HG03439 (cell line): ENCODE measurements around the gene PTPRH.
"Not testable (repeated sequence)": the region's sequence is repeated elsewhere in the genome, so short reads cannot be mapped to it uniquely, and the experiment has no call there.

Source experiments
- ATAC-seq: cut with Tn5 transposase; IDR thresholded peaks from one replicate; pipeline ENCODE4 v1.9.1; 2021; ENCODE audit warnings: mild to moderate bottlenecking, moderate library complexity; ENCODE audit not compliant: unreplicated experiment

The PTPRH gene

DNA sequence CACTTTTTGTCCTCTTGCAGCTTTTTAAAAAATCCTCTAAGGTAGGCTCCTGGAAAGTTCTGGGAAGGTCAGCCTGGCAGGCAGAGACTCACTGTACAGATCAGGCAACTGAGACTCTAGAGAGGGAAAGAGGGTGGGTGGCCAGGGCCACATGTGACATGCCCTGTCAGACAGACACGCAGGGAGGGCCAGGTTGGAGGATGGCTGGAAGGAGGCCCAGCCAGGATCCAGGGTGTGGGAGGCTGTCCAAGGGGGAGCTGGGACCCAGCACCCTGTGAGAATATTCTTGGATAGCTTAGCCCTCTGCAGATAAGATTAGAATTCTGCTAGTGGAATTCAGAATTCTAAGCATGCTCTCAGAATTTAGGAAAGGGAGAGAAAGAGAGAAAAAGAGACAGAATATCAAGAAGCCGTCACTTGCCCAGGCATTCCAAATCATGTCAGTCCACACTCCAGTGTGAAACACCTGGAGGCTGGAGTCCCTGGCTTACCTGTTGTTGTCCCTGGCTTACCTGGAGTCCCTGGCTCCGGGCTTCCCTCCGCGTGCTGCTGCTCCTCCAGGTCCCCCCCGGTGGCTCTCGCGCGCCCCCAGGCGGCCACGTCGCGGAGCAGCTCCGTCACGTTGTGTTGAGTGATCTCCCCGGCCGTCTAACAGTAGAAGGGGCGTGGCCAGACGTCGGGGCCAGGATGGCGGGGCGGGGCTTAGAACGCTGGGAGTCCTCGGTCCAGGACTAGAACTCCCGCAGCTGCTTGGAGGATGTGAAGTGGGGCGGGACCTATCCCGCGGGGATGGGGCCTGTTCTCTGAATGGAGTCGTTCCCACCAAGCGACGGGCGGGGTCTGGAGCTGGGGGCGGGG is 48.9 kb downstream of the PTPRH start:
- ATAC-seq = peak; percentile 60

DNA sequence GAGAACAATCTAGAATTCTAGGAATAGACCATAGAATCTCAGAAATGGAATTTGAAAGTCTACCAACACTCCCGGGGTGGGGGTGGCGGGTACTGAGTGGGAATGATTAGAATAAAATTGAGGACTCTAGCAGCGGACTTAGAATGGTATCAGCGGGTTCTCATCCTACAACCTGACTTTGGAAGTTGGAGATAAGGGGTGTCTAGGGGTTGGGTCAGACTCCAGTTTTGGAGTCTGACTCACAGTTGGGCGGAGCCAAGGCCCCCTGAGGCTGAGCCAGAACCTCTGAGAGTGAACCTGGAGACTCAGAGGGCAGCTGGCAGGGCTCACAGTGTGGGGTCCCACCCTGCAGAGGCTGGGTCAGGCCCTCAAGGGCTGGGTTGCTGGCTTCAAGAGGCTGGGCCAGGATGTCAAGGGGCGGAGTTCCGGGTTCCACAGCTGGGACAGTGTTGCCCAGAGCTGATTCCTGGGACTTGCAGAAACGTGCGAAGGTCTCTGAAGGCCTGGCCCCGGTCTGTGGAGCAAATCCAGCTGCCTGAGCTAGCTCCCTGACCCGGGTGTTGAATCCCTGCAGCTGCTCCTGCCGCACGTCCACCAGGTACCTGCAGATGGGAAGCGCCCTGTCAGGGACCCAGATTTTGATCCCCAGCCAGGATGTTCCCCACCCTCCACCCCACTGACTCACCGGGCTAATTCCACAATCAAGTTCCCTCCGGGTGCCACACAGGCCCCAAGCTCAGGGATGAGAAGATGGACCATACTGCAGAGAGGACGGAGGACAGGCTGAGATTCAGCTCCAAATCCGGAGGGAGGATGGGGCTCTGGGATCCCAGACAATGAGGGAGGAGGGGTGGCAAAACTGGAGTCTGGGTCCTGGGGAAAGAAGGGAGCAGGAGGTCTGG is 50.2 kb downstream of the PTPRH start:
- no peak for ATAC-seq

DNA sequence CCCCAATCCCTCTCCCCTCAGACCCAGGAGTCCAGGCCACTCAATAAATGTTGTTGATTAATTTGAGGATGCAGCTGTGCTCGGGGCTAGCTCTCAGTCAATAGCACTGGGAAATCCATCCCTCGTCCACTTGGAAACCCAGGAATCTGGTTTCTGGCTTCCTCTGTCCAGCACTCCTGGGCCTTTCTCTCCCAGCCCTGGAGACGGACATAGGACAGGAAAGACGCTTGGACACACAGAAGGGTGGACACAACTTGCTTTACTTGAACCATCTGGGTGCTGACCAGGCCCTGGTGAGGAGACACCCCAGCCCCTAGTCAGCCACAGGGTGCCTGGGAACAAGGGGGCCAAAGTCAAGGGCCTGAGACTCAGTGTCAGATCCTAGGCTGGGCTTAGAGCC is 50.9 kb downstream of the PTPRH start:
- ATAC-seq = no peak

DNA sequence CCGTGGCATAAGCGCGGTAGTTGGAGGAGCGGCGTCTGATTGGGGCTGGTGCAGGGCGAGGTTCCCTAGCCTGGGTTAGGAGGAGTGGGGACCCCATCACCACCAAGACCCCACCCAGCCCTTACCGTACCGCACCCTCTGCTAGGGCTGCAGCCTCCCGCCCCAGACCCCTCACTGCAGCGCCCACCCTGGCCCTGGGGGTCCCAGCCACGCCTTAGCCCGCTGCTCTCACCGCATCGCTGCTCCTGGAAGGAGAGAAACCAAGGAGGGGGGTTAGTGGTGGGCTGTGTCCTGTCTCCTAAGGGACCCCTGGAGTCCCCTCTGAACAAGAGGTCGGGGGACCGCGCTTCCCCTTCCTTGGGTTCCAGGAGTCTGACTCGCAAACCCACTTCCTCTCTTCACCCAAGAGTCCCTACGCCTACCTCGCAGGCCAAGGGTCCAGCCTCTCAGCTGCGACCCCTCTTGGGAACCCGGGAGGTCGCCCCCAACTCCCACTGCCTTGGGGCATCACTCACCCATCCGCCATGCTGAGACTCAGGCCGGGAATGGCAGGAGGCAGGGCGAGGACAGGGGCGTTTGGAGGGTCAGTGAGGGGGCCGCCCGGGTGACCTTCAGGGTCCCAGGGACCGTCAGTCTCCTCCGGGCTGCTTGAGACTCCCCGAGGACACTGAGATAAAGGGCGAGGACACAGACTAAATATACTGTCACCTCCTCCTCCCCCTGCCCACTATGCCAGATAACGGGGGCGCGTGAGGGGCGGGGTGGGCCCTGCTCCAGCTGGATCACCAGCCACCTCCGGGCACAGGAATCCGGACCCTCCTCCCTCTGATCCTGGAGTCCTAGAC is 52.0 kb downstream of the PTPRH start, which contains the start of gene TNNI3:
TNNI3 (minus strand) TSS at position 669 of the 845 bp plus-strand sequence; CDS start at position 526, 143 bp downstream.
- no peak for ATAC-seq

DNA sequence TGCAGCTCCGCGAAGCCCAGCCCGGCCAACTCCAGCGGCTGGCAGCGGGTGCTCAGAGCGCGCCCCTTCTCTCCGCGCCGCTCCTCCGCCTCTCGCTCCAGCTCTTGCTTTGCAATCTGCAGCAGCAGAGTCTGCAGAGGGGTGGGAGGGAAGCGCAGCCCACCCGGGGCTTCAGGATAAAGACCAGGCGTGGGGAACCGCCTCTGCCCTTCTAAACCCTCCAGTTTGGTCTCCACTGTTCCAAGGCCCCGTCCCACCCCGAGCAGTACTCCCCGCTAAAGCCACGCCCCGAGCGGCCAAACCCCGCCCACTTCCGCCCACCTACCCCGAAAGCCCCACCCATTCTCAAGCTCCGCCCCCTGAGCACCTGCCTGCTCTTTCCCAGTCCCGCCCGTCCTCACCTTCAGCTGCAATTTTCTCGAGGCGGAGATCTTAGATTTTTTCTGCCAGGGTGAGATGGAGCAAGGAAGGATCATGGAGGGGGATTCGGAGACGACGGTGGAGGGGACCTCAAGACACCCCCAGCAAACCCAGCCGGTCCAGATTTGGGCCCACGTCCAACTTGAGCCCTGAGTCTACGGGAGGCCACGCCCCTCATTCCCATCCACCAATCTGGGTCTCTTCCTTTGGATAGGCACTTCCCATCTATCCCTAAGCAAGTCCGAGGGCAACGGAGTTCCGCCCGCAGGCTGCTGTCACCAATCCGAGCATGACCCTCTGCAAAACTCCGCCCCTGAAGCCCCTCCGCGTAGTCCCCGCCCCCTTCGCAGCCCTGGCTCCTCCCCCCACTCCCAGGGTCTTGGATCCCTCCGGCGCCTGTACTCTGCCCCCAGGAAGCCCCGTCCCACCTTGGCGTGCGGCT is 52.9 kb downstream of the PTPRH start:
- ATAC-seq = no peak

DNA sequence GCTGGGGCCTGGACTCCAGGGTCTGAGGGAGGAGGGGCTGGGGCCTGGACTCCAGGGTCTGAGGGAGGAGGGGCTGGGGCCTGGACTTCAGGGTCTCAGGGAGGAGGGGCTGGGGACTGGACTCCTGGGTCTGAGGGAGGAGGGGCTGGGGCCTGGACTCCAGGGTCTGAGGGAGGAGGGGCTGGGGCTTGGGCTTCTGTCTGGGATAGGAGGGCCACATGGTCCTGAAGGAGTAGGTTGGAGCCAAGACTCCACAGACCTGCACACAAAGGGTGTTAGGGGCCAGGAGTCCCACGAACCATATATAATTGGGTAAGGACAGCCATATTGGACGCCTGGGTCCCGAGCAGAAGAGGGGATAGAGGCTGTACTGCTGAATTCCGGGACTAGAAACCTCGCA is 53.5 kb downstream of the PTPRH start:
- not testable (repeated sequence) for ATAC-seq

DNA sequence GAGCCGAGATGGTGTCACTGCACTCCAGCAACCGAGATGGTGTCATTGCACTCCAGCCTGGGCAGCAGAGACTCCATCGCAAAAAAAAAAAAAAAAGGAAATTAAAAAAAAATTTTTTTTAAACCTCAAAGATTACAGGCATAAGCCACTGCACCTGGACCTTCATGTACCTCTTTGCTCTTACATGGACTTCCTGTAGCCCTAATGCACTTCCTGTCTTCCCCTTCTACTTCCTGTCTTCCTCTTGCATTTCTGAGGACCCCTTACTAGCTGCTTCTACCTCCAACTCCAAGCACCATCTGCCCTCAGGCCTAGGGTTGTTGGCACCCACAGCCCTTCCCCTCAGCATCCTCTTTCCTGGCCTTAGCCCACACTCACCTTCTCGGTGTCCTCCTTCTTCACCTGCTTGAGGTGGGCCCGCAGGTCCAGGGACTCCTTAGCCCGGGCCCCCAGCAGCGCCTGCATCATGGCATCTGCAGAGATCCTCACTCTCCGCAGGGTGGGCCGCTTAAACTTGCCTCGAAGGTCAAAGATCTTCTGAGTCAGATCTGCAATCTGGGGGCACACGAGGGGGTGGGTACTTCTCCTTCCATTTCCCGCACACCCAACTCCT is 55.5 kb downstream of the PTPRH start:
- ATAC-seq = no peak

DNA sequence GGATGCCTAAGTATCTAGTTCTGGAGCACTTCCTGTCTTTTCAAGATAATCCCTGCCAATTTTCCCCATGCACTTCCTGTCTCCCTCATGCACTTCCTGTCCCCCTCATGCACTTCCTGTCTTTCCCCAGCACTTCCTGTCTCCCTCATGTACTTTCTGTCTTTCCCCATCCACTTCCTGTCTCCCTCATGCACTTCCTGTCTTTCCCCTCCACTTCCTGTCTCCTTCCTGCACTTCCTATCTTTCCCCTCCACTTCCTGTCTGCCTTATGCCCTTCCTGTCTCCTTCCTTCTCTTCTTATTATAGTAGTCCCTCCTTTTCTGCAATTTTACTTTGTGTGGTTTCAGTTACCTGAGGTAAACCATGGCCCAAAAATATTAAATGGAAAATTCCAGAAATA is 57.3 kb downstream of the PTPRH start:
- ATAC-seq = no peak

DNA sequence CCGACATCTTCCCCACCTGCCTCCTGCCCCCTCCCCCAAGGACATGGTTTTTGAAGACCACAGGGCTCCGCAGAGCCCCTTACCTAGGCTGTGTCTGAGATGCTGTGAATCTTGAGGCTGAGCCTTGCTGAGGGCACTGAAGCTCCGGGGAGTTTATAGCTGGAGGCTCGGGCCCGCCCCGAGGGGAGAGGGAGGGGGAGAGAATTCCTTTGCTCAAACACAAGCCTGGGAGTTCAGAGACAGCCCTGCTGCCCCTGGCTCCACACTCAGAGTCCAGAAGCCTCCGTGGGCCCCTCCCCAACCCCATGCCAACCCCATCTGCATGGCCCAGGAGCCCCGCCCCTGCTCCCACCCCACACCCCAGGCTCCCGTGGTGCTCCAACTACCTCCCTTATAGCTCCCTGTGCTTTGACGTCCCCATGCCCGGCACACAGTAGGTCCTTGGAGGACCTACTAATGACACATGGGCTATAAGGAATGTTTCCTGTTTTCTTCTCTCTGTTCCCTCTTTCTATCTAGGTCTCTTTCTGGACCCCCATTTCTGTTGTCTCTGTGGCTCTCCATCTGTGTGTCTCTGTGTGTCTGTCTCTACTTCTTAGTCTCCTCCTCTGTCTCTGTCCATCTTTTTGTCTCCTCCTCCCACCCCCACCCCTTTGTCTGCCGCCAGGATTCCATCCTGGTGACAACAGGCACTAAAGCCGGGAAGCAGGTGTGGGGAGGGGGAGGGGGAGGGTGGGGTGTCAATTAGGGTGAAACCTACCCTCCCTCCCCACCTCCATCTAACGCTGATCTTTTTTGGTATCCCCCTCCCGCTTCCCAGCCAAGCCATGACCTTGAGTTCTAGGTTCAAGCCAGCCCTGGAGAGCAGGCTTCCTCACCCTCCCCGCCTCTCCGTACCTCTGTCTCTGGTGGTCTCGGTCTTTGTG is 60.0 kb downstream of the PTPRH start, which contains the start of gene TNNT1:
TNNT1 (minus strand) TSS at position 129 of the 926 bp plus-strand sequence. CDS start 2,049 bp downstream, outside the sequence.
- no peak for ATAC-seq

DNA sequence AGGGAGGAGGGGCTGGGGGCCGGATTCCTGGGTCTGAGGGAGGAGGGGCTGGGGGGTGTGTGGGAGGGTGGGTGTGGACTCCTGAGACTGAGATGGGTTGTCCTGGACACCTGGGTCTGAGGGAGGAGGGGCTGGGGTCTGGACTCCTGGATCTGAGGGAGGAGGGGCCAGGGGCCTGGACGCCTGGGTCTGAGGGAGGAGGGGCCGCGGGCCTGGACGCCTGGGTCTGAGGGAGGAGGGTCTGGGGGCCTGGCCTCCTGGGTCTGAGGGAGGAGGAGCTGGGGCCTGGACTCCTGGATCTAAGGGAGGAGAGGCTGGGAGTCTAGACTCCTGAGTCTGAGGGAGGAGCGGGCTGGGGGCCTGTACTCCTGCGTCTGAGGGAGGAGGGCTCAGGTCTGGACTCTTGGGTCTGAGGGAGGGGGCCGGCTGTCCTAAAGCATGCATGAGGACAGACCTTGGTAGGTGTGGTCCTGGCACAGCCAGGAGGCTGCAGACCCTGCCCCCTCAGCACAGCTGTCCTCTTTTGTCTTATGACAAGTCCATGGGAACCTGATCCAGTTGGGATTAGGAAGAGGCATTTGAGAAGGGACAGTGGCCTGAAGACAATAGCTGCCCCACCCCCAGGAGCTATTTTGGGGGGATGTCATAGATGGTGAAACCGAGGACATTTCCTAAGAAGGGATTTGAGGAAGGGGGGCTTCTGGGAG is 61.6 kb downstream of the PTPRH start:
- ATAC-seq = no peak

DNA sequence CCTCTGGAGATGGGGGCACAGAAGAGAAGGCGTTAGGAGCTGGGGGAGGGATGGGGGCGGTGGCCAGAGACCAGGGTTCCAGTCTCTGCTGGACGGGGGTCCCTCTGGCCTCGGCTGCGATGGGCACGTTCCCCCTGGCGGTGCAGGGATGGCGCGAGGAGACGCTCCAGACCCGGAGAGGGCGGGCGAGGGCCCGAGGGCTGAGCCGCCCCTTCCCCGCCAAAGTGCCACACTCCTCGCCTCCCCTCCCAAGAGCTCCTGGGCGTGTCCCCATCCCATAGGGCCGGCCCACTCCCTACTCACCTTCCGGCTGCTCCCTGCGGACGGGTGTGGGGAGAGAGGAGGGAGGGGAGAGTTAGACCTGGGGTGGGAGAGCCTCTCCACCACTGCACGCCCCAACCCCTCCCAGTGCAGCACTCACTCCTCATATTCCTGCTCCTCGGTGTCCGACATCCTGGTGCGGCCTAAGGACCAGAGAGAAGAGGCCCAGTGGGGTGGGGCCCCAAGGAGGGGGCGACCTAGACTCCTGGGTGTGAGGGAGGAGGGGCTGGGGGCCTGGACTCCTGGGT is 62.5 kb downstream of the PTPRH start:
- no peak for ATAC-seq

DNA sequence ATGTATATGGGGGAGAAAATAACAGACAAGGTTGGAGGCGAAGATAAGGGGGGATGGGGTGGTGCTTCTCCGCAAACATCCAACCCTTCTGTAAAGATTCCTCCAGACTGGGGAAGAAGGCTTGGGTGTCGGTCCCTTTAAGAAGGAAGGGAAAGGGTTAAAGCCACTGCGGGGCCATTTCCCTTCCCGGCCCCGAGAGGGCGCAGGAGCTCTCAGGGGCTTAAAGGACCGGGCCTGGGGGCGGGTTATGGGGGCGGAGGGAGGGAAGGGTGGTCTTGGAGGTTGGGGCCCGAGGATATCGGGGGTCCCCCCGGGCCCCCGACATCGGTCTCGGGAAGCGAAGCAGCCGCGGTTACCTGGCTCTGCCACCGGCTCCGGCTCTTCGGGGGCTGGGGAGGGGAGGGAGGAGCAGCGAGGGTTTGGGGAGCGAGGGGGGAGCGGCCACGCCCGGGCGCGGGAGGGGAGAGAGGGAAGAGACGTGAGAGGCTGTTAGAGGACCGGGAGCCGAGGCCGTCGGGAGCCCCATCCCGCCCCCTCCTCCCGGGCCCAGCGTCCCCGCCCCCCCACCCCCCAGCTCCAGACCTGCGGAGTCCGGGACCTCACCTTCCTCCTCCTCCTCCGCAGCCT is 63.1 kb downstream of the PTPRH start:
- ATAC-seq = no peak

DNA sequence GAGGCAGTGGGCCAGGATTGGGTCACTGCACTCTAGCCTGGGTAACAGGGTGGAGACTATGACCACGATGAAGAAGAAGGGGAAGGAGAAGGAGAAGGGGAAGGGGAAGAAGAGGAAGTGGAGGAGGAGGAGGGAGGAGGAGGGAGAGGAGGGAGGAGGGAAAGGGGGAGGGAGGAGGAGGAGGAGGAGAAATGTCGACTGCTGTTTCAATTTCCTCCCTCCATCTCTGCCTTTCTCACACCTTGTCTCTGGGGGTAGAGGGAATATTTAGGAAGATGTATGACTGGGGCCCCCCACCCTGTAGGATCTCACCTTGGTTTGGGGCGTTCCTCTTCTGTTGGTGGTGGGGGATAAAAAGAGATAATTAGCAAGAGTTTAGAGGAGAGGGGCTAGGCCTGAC is 64.1 kb downstream of the PTPRH start:
- ATAC-seq = no peak

DNA sequence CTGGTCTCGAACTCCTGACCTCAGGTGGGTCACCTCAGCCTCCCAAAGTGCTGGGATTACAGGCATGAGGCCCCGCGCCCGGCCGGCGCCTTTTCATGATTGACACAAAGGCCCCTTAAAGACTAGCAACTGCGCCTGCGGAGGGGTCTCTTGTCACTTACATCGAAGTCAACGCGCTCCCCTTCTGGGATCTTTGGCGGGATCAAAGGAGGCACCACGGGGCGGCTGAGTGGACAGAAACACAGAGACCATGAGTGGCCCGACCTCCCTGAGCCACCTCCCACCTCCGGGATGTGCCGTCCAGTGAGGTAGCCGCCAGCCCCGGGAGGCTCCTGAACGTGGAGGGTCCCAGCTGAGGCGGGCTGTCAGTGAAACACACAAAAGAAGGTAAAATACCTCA is 67.6 kb downstream of the PTPRH start:
- no peak for ATAC-seq

DNA sequence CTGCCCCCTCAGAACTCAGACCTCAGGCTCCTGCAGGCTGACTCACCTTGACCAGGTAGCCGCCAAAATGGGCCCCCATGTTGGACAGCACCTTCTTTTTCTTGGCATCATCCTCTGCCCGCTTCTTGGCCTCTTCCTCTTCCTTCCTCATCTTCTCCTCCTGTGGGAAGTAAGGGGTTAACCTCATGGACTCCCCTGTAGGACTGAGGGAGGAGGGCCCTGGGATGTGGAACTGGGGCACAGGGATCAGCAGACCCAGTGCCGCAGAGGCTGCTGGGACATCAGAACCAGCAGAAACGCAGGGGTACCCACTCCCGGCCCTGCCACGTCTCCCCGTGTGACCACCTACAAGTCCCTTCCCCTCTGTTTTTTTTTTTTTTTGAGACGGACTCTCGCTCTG is 71.4 kb downstream of the PTPRH start:
- ATAC-seq = no peak

DNA sequence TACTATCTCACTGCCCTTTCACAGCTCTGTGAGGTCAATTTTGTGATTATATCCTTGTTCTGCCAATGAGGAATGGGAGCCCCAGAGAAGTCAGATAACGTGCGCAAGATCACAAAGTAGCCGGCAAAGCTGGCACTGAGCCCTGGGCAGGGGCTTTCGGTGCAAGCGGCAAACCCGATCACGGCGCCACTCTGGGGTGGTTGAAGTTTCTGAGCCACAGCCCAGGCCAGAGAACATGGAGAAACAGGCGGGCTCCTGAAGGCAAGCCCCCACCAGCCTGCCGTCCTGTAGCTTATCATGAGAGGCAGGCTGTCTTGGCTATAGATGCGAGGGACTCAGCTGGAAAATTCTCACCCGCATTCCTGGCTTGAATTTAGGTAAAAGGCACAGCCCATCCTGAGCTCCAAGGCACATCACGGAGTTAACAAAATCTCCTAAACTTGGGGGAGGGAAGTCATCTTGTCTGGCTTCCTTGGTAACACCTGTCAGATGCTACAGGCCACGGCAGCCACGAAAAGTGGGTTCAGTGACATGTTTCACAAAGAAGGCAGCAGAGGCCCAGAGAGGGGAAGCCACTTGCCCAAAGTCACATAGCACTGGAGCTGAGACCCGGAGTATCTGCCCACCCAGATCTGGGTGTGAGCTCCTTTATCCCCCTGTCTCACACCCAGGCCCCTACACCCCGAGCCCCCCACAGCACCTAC is 72.8 kb downstream of the PTPRH start:
- no peak for ATAC-seq
